KMS-11 (cell line): Measurements from ENCODE around the gene ANKS6.

Experiments
- H2AFZ ChIP-seq: fragments of 200-600 bp; sonication (generic); 2 replicates; pipeline ENCODE4 v1.6.1; 2016; ENCODE audit warnings: antibody characterized with exemption, mixed run types, low read depth
- H3K27ac ChIP-seq: fragments of 200-600 bp; sonication (generic); 2 replicates; pipeline ENCODE4 v1.6.1; 2016; ENCODE audit warnings: mild to moderate bottlenecking, mixed run types
- H3K27me3 ChIP-seq: fragments of 200-600 bp; sonication (generic); 2 replicates; pipeline ENCODE4 v1.6.1; 2017; ENCODE audit warnings: mild to moderate bottlenecking, low read depth, mixed run types, moderate library complexity; ENCODE audit not compliant: insufficient read depth
- H3K36me3 ChIP-seq: fragments of 200-600 bp; sonication (generic); 2 replicates; pipeline ENCODE4 v1.6.1; 2017; ENCODE audit warnings: mild to moderate bottlenecking, mixed run types; ENCODE audit not compliant: insufficient read depth
- H3K4me1 ChIP-seq: fragments of 200-600 bp; sonication (generic); 2 replicates; pipeline ENCODE4 v1.6.1; 2016; ENCODE audit warnings: mild to moderate bottlenecking, low read depth, mixed run types; ENCODE audit not compliant: poor library complexity, severe bottlenecking
- H3K4me2 ChIP-seq: fragments of 200-600 bp; sonication (generic); 2 replicates; pipeline ENCODE4 v1.7.0; 2016; ENCODE audit warnings: mild to moderate bottlenecking, mixed run types
- H3K4me3 ChIP-seq: fragments of 200-600 bp; sonication (generic); IDR thresholded peaks from 2 replicates; pipeline ENCODE4 v1.6.1; 2017; ENCODE audit warnings: low read depth, low read length, mixed read lengths; ENCODE audit not compliant: insufficient read depth
- H3K79me2 ChIP-seq: fragments of 200-600 bp; sonication (generic); 2 replicates; pipeline ENCODE4 v1.6.1; 2016; ENCODE audit warnings: low read depth, mixed run types; ENCODE audit not compliant: insufficient read depth
- H3K9ac ChIP-seq: fragments of 200-600 bp; sonication (generic); 2 replicates; pipeline ENCODE4 v1.6.1; 2016; ENCODE audit warnings: mild to moderate bottlenecking, mixed run types
- H4K20me1 ChIP-seq: fragments of 200-600 bp; sonication (generic); 2 replicates; pipeline ENCODE4 v1.6.1; 2016; ENCODE audit warnings: mild to moderate bottlenecking, mixed run types; ENCODE audit not compliant: insufficient read depth
- CTCF ChIP-seq: fragments of 200-600 bp; sonication (generic); conservative IDR thresholded peaks from 2 replicates; pipeline ENCODE4 v1.6.1; 2017; ENCODE audit warnings: low read depth, mild to moderate bottlenecking, antibody characterized with exemption, low read length, moderate library complexity, mixed read lengths

Gene ANKS6

GRCh38 chr9:98768344-98768743 is 28.0 kb downstream of the ANKS6 start:
- no peak overlapping the region for H2AFZ ChIP-seq
- no peaks in the 10 kb centered on the region for H3K79me2 ChIP-seq
- H4K20me1 ChIP-seq: no peaks in the 10 kb centered on the region
- TF ChIP-seq CTCF: no peak
- H3K4me2 ChIP-seq: no peak overlapping the region
- no peaks in the 10 kb centered on the region for H3K4me1 ChIP-seq
- H3K27me3 ChIP-seq: no peaks in the 10 kb centered on the region
- H3K9ac ChIP-seq: no peak overlapping the region
- H3K27ac ChIP-seq: no peak overlapping the region
- H3K36me3 ChIP-seq: no peaks in the 10 kb centered on the region
- no peak overlapping the region for H3K4me3 ChIP-seq

- Histone ChIP-seq H4K20me1 (no peaks in the 10 kb centered on the region), H3K4me2 (no peak overlapping the region), H2AFZ (no peak overlapping the region), H3K9ac (no peak overlapping the region), H3K79me2 (no peaks in the 10 kb centered on the region), H3K4me3 (no peak overlapping the region), H3K27me3 (no peaks in the 10 kb centered on the region), H3K36me3 (no peaks in the 10 kb centered on the region), H3K27ac (no peak overlapping the region), H3K4me1 (no peaks in the 10 kb centered on the region)
- no peak for TF ChIP-seq CTCF
Observed at GRCh38 chr9:98767915-98768314, 28.4 kb downstream of the ANKS6 start.

- no peaks in the 10 kb centered on the region for H3K27me3 ChIP-seq
- no peak for TF ChIP-seq CTCF
- no peaks in the 10 kb centered on the region for H3K4me1 ChIP-seq
- H3K27ac ChIP-seq: no peak overlapping the region
- no peak overlapping the region for H2AFZ ChIP-seq
- no peaks in the 10 kb centered on the region for H3K79me2 ChIP-seq
- no peaks in the 10 kb centered on the region for H3K36me3 ChIP-seq
- H3K4me3 ChIP-seq: no peak overlapping the region
- H3K9ac ChIP-seq: no peak overlapping the region
- H3K4me2 ChIP-seq: no peak overlapping the region
- H4K20me1 ChIP-seq: no peaks in the 10 kb centered on the region
Observed at GRCh38 chr9:98767196-98767595, 29.2 kb downstream of the ANKS6 start.

- Histone ChIP-seq H3K9ac (no peak overlapping the region), H3K4me1 (no peaks in the 10 kb centered on the region), H3K4me3 (no peak overlapping the region), H3K79me2 (no peaks in the 10 kb centered on the region), H2AFZ (no peak overlapping the region), H3K36me3 (no peaks in the 10 kb centered on the region), H3K4me2 (no peak overlapping the region), H3K27ac (no peak overlapping the region), H3K27me3 (no peaks in the 10 kb centered on the region), H4K20me1 (no peaks in the 10 kb centered on the region)
- no peak for TF ChIP-seq CTCF
Observed at GRCh38 chr9:98766586-98766985, 29.8 kb downstream of the ANKS6 start.

- Histone ChIP-seq H3K4me3 (no peak overlapping the region), H3K4me2 (no peak overlapping the region), H3K79me2 (no peaks in the 10 kb centered on the region), H3K4me1 (no peaks in the 10 kb centered on the region), H2AFZ (no peak overlapping the region), H3K27ac (no peak overlapping the region), H3K9ac (no peak overlapping the region), H3K36me3 (no peaks in the 10 kb centered on the region), H4K20me1 (no peaks in the 10 kb centered on the region), H3K27me3 (no peaks in the 10 kb centered on the region)
- no peak for TF ChIP-seq CTCF
Observed at GRCh38 chr9:98765256-98765655, 31.1 kb downstream of the ANKS6 start.
